GM21786 (cell line): ENCODE results near the gene STARD13.
"Not testable (repeated sequence)": the region's sequence is repeated elsewhere in the genome, so short reads cannot be mapped to it uniquely, and the experiment has no call there.

Experiments
- ATAC-seq: cut with Tn5 transposase; IDR thresholded peaks from one replicate; pipeline ENCODE4 v1.9.1; 2021; ENCODE audit not compliant: unreplicated experiment

Gene STARD13

DNA sequence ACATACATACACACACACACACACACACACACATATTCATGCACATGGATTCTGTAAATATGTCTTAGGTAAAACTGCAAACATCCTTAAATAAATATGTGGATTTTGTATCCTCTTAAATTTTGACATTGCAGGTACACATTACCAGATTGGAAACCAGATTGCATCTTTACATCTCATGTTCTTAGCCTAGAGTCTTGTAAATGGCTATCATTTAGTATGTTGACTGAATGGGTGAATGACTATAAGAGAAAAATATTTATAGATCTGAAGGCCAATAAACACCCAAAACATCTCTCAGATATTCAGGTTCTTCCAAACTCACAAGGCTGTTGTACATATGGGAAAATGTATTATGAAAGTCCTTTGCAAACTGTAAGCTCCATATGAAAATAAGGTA is 104.3 kb downstream of the STARD13 start:
- ATAC-seq: no peak

DNA sequence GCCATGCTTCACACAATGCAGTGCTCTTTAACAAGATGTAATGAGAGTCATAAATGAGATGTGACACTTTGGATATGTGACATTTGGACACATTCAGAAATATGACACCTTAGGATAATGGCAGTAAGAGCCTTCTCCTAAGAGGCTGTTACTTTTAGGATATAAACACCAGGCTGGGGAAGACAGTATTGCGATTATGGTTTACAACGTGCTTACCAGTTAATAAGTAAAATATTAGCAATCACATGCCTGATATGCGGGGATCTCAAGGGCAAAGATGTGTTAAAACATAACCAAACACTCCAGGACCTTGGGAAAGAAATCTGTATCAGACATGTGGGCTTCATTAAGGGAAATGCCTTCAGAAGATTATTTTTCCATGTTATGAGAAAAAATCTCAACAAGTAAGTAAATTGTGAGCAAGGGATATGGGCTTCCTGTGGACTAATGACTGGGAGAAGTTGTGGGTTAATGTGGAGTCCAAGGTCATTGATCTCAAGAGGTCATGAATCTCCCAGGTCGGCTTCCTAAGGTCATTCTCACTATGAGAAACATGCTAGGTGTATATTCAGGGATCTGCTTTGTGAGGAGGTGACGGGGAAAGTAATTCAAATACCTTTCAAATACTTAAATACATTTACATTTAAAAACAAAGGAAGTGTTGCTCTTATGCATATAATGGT is 105.3 kb downstream of the STARD13 start:
- no peak for ATAC-seq

DNA sequence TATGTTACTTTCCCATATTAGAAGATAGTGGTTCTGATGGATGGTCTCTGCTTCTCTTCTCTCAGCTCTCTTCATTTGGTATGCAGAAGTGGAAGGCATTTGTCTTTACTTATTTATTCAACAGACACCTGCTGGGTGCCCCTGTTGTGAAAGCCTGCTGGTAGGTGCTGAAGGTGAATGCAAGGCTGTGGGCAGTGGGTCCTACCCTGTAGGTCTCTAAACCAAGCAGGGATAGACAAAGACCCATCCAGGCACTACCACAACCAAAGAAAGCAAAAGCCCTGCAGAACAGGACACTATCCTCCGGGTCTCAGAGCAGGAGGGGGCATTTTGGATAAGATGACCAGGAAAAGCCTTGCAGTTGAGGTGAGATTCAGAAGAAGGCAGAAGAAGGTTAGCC is 106.1 kb downstream of the STARD13 start:
- no peak for ATAC-seq

DNA sequence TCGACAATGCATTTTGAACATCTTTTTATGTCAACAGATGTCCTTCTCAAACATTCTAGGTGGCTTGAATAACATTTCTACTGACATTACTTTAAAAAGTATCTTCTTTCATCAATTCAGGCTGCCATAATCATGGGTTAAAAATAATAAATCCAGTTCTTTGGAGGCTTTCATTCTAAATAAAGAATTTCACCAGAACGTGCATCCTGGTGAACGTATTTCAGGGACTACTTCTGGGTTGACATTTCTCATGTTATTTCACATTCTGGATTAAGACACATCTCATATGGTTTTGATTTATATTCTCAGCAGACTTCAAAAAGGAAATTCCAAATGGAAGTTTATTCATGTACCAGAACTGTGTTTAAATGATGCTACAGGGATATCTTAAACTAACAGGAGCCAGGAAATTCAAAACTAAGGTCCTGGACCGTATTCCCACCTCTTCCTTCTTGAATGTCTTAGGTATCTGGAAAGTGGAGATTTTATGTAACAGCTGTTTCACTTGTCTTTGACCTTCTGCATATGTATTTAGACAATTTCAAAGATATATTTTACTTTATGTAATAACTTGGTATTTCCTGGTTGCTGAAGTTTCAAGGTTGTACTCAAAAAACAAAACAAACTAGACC is 107.2 kb downstream of the STARD13 start:
- no peak for ATAC-seq

DNA sequence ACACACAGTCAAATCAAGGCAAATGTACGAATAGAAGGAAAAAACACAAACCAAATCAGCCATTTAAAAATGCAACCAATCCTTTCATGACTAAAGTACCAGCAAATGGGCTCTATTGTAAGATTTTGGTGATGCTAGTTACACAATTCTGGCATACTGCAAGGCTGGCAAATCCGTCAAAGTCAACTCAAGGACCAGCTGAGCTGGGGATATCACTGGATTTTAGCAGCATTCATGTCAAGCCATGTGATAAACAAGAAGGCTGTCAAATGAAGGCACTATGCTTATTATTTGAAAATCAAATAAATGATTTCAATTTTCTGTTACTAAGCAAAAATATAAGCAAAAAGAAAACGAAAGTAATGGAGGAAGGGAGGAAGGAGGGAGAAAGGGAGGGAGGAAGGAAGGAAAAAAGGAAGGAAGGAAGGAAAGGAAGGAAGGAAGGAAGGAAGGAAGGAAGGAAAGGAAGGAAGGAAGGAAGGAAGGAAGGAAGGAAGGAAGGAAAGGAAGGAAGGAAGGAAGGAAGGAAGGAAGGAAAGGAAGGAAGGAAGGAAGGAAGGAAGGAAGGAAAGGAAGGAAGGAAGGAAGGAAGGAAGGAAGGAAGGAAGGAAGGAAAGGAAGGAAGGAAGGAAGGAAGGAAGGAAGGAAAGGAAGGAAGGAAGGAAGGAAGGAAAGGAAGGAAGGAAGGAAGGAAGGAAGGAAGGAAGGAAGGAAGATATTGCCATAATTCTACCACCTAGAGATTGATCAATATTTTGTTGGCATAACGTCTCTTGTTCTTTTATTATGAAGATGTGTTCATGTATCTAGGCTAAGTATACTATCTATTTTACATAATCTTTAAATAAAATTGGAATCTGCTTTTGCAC is 108.0 kb downstream of the STARD13 start:
- ATAC-seq: not testable (repeated sequence)

DNA sequence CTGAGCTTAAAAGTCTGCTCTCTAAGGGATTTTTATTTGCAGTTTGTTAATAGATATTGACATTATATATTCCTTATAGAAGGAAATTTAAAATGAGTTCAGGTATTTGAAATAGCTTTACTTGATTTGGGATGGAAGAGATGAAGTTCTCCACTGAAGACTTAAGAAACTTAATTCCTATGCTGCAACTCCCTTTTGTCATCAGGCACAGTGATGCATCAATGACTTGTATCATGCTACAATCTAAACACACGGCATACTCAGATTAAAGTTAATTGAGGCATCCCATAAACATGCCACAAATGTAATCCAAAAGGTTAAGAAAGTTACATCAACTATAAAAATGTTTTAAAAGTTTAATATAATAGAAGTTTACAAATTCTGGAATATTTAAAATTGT is 109.0 kb downstream of the STARD13 start:
- ATAC-seq: no peak

DNA sequence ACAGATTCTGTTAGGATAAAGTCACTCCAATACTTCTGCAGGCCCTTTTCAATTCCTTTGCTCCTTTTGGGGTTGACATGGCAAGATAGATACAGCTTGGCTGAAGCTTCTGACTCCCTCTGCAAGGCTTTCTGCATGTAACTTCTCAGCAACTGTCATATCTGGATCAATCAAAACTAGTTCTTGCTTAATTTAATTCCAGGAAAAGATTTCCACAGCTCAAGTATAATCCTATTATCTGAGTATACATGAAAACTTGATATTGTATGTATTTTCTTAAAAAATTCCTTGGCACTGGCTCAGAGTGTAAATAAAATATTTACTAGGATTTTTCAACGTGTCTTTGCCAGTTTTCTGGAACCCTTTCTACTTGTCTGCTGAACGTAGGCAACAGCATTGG is 109.6 kb downstream of the STARD13 start:
- no peak for ATAC-seq

DNA sequence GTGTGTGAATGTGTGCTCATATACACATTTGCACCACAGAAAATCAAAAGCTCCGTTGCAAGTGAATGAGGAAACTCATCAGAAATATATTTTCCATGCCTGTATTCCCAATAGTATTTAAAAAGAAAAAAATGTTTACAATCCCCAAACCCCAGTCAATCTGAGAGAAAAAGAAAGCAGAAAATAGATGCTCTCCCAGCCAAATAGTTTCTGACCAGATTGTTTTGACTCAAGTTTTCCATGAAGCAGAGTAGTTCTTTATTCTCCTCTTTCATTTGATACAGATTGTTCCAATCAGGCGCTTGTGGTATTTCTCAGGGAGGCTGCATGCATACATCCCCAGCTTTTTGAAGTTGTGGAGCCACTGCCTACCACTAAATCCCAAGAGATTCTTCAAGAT is 110.6 kb downstream of the STARD13 start:
- no peak for ATAC-seq

DNA sequence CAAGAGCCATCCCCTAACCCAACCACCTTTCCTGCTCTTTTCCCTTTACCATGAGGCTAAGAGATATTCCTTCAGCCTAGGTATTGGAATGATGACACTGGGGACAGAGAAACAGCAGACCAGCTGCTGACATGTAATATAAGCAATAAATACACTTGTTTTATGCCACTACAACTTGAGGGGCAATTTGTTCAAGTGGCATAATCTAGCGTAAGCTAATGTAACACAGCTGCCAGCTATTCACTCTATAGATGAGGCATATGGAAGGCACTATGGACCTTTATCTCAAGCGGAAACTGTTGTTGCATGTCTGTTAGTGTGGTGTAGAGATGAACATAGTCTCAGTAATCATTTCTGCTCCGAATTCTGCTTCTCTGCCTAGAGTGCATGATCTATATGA is 111.1 kb downstream of the STARD13 start:
- ATAC-seq: no peak

DNA sequence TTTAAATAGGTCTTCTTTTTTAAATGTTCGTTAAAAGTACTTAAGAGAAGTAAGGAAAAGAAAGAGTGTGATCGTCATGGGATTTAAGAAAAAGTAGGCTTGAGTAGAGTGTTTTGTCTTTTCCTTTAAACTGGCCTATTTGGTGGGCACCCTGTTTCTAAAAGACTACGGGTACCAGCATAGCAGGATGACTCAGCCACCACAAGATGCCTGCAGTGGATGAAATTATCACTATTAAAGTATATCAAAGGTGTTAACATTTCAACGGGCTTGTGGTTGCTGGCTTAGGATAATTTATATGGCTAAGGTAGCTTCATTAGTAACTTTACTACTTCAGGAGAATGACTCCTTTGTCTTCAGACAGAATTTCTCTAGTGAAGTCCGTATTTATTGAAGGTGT is 112.6 kb downstream of the STARD13 start:
- ATAC-seq: no peak

DNA sequence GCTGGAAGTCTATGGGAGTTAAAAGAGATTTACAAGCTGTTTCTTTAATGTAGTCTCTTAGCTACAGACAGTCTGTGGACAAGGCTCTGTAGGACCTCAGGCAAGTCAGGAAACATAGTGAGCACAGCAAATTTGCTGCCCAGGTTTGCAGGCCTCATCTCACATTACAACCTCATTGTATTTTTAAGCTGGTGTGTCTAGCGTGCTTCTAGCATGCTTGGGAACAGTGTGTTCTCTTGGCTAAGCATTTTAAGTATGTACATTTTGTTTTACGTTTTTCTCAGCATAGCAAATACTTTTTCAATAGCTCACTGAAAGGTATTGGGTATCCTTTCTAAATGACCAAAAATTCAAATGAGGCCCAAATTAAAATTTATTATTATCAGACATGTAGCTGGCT is 113.2 kb downstream of the STARD13 start:
- no peak for ATAC-seq

DNA sequence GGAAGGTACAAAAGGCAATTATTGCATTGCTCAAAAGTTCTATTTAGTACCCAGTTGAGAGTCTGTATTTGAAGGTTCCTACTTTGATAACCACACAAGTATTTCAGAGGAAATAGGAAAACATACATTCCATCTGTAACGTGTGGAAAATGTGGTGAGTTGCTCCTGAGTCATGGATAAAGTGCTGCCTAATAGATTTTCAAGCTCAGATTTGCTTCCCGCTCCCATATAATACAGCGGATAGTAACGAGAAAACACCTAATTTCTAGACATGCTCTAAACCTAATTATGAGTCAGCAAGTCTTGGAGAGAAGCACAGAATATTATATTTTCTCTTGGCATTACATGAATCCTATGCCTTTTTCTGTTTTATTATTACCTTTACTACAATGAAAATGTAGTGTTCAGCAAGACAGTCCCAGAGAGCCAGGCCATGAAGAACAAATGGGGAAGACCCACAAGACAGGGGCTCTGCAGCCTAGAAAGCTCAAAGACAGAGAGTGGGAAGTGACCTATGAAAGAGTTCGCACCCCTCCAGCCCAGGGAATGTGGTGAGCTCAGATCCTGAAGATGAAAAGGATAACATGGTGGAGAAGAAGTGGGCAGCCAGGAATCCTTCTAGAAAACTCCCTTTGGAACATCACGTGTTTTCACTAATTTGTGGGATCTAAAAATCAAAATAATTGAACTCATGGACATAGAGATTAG is 116.1 kb downstream of the STARD13 start:
- ATAC-seq: no peak

DNA sequence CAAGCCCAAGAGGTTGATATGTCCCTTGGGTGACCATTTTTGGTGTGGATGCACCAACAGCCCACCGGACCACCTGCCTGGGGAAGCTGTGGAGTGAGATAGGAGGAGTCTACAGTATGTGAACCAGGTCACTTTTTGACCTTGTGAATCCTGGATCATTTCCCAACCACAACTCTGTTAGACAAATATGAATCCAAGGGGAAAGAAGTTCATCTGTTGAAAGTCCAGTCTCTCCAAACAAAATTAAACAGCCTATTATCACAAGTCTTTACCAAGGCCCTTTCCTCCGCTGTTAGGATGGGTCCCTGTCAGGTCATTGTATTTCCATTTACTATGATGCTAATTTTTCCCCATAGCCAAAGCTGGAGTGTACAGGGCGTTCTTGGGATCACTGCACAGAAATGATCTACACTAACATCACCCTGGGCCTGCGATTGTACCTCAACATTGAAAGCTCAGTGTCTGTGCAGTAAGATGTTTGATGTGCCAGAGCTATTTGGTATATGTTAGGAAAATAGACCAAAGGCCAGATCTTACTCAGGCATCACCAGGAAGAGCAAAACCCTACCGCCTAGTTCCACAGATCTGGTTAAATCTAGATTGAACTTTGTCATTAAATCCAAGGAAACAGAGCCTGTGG is 117.1 kb downstream of the STARD13 start:
- ATAC-seq: no peak

DNA sequence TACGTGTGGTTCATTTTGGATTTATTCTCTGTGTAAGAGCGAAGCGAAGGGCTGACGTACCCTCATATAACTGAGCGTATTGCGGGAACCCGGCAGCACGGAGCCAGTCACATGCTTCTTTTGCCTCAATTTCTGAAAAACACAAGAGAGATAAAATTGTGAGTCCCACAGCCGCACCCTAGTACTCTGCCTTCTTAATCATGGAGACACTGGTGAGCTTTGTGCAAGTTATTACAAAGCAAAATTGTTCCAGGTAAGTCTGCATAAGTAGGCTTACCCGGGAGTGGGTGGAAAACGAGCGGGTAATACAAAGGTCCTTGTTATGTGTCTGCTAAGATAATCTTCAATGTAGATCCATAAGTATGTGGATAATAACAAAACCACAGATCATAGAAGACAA is 118.1 kb downstream of the STARD13 start:
- ATAC-seq: no peak

DNA sequence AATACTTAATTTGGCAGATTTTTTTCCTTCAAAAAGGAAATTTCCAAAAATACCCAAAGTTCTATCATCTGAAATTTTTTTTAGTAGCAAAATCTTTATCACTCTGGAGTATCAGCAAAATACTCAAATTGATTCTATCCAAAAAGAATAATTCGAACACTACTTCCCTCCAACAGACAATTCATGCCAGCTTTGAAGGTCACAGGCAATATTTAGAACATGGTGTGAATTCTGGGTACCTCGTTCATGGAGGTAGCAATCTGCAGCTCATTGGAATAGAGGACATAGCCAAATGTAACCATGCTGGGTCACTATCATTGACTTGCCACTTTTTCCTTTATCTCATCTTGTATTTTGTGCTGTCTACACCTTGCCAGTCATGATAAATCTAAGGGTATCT is 119.8 kb downstream of the STARD13 start:
- no peak for ATAC-seq

DNA sequence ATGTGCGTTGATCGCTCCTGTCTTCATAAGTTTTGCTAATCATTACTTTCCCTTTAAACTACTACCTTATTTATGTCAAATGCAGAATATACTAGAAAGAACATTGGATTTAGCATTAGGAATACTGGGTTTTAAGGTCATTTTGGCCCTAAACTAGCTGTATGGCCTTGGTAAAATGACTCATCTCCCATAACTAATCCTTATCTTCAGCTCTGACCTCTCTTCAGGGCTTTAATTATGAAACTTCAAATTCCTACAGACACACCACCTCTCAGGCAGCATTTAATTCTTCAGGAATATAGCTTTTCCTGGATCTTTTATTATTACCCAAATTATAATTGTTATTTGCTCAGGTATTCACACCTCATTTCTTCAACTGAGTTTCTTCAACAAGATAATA is 121.2 kb downstream of the STARD13 start:
- no peak for ATAC-seq

DNA sequence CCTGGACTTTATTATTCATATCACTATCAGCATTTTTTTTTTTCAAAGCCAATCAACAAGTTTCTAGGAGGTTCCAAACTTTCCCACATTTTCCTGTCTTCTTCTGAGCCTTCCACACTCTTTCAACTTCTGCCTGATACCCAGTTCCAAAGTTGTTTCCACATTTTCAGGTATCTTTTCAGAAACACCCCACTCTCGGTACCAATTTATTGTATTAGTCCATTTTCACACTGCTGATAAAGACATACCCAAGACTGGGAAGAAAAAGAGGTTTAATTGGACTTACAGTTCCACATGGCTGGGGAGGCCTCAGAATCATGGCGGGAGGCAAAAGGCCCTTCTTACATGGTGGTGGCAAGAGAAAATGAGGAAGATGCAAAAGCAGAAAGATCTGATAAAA is 122.8 kb downstream of the STARD13 start:
- ATAC-seq: not testable (repeated sequence)

DNA sequence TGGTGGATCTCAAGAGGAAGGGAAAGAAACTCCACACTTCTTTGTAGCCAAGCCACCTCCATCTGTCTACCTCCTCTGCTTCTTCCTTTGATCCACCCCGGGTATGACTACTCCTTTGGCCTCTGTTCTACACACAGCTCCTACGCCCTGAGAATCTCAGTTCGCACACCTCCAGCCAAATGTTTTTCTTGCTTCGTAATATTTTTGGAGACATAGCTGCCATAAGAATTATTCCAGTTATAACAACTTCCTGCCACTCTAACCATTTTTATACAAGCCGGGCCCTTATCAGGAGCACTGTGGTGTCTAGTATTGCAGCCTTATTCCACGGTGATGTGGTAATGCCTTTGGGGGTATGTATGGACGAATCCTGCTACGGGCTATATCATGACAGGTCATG is 126.7 kb downstream of the STARD13 start:
- no peak for ATAC-seq

DNA sequence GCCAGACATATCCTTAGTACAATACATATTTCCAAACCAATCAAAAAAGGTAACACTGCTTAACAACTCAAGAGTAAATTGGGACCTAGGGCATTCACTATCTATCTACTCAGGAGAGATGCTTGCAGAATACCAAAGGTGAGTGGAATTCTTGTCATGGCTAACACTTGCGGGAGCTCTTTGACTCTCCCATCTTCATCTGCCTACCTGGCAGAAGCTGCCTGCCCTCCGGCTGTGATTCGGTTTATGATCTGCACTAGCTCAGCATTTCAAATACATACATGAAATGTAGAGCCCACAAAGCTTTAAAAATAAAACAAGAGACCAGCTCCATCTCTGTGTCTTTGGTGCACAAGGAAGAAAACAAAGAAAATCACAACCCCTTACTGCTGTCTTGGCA is 127.3 kb downstream of the STARD13 start:
- no peak for ATAC-seq

DNA sequence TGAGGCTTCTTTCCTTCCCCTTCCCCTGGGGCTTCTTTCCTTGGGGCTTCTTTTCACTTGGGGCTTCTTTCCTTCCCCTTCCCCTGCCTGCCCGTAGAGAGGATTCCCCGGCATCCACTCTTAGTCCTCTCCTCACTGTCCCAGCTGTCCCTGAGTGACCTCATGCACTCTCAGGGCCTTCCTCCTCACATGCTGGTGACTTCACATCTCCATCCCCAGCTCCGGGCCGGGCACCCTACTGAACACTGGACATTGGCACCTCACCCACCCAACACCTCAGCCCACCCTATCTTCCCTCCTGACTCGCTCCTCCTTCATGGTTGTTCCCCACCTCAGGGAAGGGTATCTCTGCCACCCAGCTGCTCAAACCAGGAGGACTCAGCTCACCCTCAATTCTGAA is 130.6 kb downstream of the STARD13 start:
- no peak for ATAC-seq
